GM23338 (cell line): ENCODE measurements around the gene DCTN1. TPM values are rescaled to one million over a fixed set of nuclear protein-coding genes. Genes with fewer than 3 reads are reported as not detected.

Experiments
- ATAC-seq: fragments of 200-7000 bp; cut with Tn5 transposase; 3 replicates; pipeline ENCODE4 v1.9.1; 2020
- DNase-seq: peaks from one replicate; pipeline ENCODE4 v3.0.0-alpha.2; 2015; ENCODE audit warnings: low spot score
- H2AFZ ChIP-seq: fragments of 200-600 bp; sonication (generic); 2 replicates; pipeline ENCODE4 v1.8.0; 2016; ENCODE audit warnings: antibody characterized with exemption, mild to moderate bottlenecking, moderate library complexity
- H3F3A ChIP-seq: fragments of 200-600 bp; sonication (generic); replicated peaks from 2 replicates; pipeline ENCODE4 v1.8.0; 2017; ENCODE audit warnings: antibody characterized with exemption, mixed run types, low read depth
- H3K27ac ChIP-seq: fragments of 200-600 bp; sonication (generic); 2 replicates; pipeline ENCODE4 v1.6.1; 2016; ENCODE audit warnings: low read depth
- H3K27me3 ChIP-seq: fragments of 200-600 bp; sonication (generic); 2 replicates; pipeline ENCODE4 v1.8.0; 2016; ENCODE audit warnings: mild to moderate bottlenecking, mixed run types, moderate library complexity; ENCODE audit not compliant: insufficient read depth
- H3K36me3 ChIP-seq: fragments of 200-600 bp; sonication (generic); 2 replicates; pipeline ENCODE4 v1.8.0; 2016; ENCODE audit warnings: mild to moderate bottlenecking; ENCODE audit not compliant: insufficient read depth
- H3K4me1 ChIP-seq: fragments of 200-600 bp; sonication (generic); 2 replicates; pipeline ENCODE4 v1.8.0; 2016; ENCODE audit warnings: mild to moderate bottlenecking, moderate library complexity; ENCODE audit not compliant: insufficient read depth
- H3K4me2 ChIP-seq: fragments of 200-600 bp; sonication (generic); 2 replicates; pipeline ENCODE4 v1.7.1; 2017; ENCODE audit warnings: mixed run types
- H3K4me3 ChIP-seq: fragments of 200-600 bp; sonication (generic); 2 replicates; pipeline ENCODE4 v1.6.1; 2016; ENCODE audit warnings: mixed run types
- H3K79me2 ChIP-seq: fragments of 200-600 bp; sonication (generic); replicated peaks from 2 replicates; pipeline ENCODE4 v1.8.0; 2017; ENCODE audit warnings: mild to moderate bottlenecking; ENCODE audit not compliant: insufficient read depth
- H3K9me2 ChIP-seq: fragments of 200-600 bp; sonication (generic); 2 replicates; pipeline ENCODE4 v1.8.0; 2017; ENCODE audit not compliant: insufficient read depth
- H4K20me1 ChIP-seq: fragments of 200-600 bp; sonication (generic); replicated peaks from 2 replicates; pipeline ENCODE4 v1.8.0; 2017; ENCODE audit warnings: mild to moderate bottlenecking; ENCODE audit not compliant: insufficient read depth
- H3K27ac Mint-ChIP-seq: 2 replicates; pipeline ENCODE4 v1.8.0; 2020; ENCODE audit warnings: inconsistent platforms, mild to moderate bottlenecking, moderate library complexity, mixed read lengths
- H3K27me3 Mint-ChIP-seq: 3 replicates; pipeline ENCODE4 v1.8.0; 2022; ENCODE audit warnings: low read depth, mild to moderate bottlenecking, moderate library complexity, mixed read lengths, inconsistent platforms; ENCODE audit not compliant: insufficient read depth, poor library complexity
- H3K36me3 Mint-ChIP-seq: 3 replicates; pipeline ENCODE4 v1.8.0; 2021; ENCODE audit warnings: low read depth, mild to moderate bottlenecking, inconsistent platforms, moderate library complexity, mixed read lengths
- H3K4me1 Mint-ChIP-seq: 3 replicates; pipeline ENCODE4 v1.8.0; 2020; ENCODE audit warnings: mild to moderate bottlenecking, inconsistent platforms, mixed read lengths
- H3K4me3 Mint-ChIP-seq: 3 replicates; pipeline ENCODE4 v1.8.0; 2021; ENCODE audit warnings: moderate library complexity, mild to moderate bottlenecking, inconsistent platforms, mixed read lengths
- H3K9me3 Mint-ChIP-seq: 3 replicates; pipeline ENCODE4 v1.8.0; 2020; ENCODE audit warnings: moderate library complexity, mild to moderate bottlenecking, inconsistent platforms, mixed read lengths
- CREB1 ChIP-seq: fragments of 250-450 bp; sonication (Bioruptor Pico); IDR thresholded peaks from 2 replicates; pipeline ENCODE4 v1.5.0; 2020; ENCODE audit warnings: low read depth, mild to moderate bottlenecking, moderate library complexity
- EZH2 ChIP-seq: fragments of 200-600 bp; sonication (generic); IDR thresholded peaks from one replicate; pipeline ENCODE4 v1.8.0; 2017; ENCODE audit warnings: antibody characterized with exemption, mild to moderate bottlenecking, low read depth; ENCODE audit not compliant: unreplicated experiment
- EZH2phosphoT487 ChIP-seq: fragments of 200-600 bp; sonication (generic); IDR thresholded peaks from one replicate; pipeline ENCODE4 v1.8.1; 2018; ENCODE audit warnings: antibody characterized with exemption; ENCODE audit not compliant: unreplicated experiment
- JUNB ChIP-seq: IDR thresholded peaks from one replicate; pipeline ENCODE4 v1.6.1; 2016; ENCODE audit warnings: antibody characterized with exemption; ENCODE audit not compliant: unreplicated experiment
- NANOG ChIP-seq: IDR thresholded peaks from 2 replicates; pipeline ENCODE4 v1.6.1; 2016; ENCODE audit warnings: antibody characterized with exemption, borderline replicate concordance
- POLR2AphosphoS5 ChIP-seq: IDR thresholded peaks from 2 replicates; pipeline ENCODE4 v1.6.1; 2016; ENCODE audit warnings: antibody characterized with exemption, low read depth
- STAT1 ChIP-seq: IDR thresholded peaks from one replicate; pipeline ENCODE4 v1.6.1; 2016; ENCODE audit warnings: antibody characterized with exemption; ENCODE audit not compliant: unreplicated experiment
- ZNF114 ChIP-seq: fragments of 250-450 bp; sonication (Bioruptor Pico); IDR thresholded peaks from 2 replicates; pipeline ENCODE4 v1.5.0; 2020; ENCODE audit warnings: mild to moderate bottlenecking, moderate library complexity
- polyA plus RNA-seq: library from polyadenylated mRNA; unstranded; fragments of >200 nt; fragmentation: Nextera tagmentation; extraction: Ambion mirVana; gene quantifications from 2 replicates; pipeline ENCODE4 v1.2.1, GENCODE V29; 2016
- total RNA-seq: library from RNA; depleted of rRNA; stranded (reverse); fragments of >200 nt; shearing (Covaris generic); gene quantifications from 2 replicates; pipeline ENCODE4 v1.2.3, GENCODE V29; 2014
- TF ChIP-seq, protein P1 (sequence below): IDR thresholded peaks from one replicate; pipeline ENCODE4 v1.6.1; 2018; ENCODE audit warnings: antibody characterized with exemption; ENCODE audit not compliant: unreplicated experiment
- TF ChIP-seq, protein P2 (sequence below): IDR thresholded peaks from 2 replicates; pipeline ENCODE4 v1.6.1; 2016; ENCODE audit warnings: antibody characterized with exemption
- TF ChIP-seq, protein P3 (sequence below), 2 experiments: fragments of 200-600 bp in 1 of 2; sonication (generic) in 1 of 2; conservative IDR thresholded peaks; 2 replicates each; pipeline versions ENCODE4 v1.5.1 to v1.6.1; 2016 to 2017; ENCODE audit warnings: antibody characterized with exemption in 2 of 2, low read depth in 2 of 2, mild to moderate bottlenecking in 2 of 2, moderate library complexity in 1 of 2

DCTN1 gene
- total and polyA plus RNA-seq, 2 experiments from 2014 or later, result 108 to 145 TPM

DNA sequence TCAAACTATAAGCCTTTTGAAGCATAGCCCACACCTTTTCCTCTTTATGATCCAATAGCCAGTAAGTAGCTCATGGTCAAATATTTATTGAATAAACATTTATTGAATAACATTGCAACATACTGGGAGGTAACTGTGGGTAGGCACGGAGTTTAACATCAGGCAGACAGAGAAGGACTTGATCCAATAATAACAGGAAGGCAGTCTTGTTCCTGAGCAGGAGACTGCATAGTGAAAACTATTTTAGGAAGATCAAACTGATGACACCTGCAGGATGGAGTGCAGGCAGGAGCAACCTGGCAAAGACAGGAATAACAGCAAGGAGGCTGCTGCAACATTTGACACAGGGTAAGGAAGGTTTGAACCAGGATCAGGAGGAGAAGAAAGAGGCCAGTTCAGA lies 3.1 kb upstream of the DCTN1 start:
- ATAC-seq, result no peak

DNA sequence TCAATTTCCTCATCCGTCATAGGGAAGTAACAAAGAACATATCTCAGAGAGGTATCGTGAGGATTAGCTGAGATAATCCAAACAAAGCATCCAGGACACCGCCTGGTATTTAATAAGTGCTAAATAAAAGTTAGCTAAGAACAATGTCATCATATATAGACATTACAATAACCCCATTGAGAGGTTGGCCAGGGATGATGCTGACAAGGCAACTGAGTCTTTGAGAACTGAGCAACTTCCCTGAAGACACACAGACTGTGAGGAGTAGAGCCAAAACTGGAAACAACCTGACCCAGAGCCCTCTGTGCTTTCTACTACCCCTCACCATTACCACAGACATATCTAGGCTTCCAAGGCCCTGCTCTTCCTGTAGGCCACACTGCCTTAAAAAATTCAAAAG lies 1.6 kb upstream of the DCTN1 start:
- H4K20me1 ChIP-seq, result peaks cover 55% of the 10 kb centered on the region
- TF ChIP-seq ZNF114 (CRISPR knock-in tag), result no peak
- no peak for TF ChIP-seq JUNB
- no peak for TF ChIP-seq NANOG
- TF ChIP-seq STAT1, result no peak
- TF ChIP-seq EZH2phosphoT487, result no peak
- TF ChIP-seq, protein P1, sequence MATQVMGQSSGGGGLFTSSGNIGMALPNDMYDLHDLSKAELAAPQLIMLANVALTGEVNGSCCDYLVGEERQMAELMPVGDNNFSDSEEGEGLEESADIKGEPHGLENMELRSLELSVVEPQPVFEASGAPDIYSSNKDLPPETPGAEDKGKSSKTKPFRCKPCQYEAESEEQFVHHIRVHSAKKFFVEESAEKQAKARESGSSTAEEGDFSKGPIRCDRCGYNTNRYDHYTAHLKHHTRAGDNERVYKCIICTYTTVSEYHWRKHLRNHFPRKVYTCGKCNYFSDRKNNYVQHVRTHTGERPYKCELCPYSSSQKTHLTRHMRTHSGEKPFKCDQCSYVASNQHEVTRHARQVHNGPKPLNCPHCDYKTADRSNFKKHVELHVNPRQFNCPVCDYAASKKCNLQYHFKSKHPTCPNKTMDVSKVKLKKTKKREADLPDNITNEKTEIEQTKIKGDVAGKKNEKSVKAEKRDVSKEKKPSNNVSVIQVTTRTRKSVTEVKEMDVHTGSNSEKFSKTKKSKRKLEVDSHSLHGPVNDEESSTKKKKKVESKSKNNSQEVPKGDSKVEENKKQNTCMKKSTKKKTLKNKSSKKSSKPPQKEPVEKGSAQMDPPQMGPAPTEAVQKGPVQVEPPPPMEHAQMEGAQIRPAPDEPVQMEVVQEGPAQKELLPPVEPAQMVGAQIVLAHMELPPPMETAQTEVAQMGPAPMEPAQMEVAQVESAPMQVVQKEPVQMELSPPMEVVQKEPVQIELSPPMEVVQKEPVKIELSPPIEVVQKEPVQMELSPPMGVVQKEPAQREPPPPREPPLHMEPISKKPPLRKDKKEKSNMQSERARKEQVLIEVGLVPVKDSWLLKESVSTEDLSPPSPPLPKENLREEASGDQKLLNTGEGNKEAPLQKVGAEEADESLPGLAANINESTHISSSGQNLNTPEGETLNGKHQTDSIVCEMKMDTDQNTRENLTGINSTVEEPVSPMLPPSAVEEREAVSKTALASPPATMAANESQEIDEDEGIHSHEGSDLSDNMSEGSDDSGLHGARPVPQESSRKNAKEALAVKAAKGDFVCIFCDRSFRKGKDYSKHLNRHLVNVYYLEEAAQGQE, result no peak
- TF ChIP-seq, protein P2, sequence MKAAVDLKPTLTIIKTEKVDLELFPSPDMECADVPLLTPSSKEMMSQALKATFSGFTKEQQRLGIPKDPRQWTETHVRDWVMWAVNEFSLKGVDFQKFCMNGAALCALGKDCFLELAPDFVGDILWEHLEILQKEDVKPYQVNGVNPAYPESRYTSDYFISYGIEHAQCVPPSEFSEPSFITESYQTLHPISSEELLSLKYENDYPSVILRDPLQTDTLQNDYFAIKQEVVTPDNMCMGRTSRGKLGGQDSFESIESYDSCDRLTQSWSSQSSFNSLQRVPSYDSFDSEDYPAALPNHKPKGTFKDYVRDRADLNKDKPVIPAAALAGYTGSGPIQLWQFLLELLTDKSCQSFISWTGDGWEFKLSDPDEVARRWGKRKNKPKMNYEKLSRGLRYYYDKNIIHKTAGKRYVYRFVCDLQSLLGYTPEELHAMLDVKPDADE, result no peak
- TF ChIP-seq EZH2, result no peak
- TF ChIP-seq POLR2AphosphoS5, result no peak

More for the DNA sequence above, 3.1 kb upstream of the DCTN1 start:
- Histone ChIP-seq H3K4me3 (no peak overlapping the region), H4K20me1 (peaks cover 54% of the 10 kb centered on the region), H3K27ac (no peak overlapping the region), H3K79me2 (peaks cover 96% of the 10 kb centered on the region), H3F3A (no peaks in the 10 kb centered on the region), H3K4me2 (no peak overlapping the region), H3K27me3 (no peaks in the 10 kb centered on the region), H2AFZ (no peak overlapping the region), H3K4me1 (peaks cover 19% of the 10 kb centered on the region), H3K9me2 (no peaks in the 10 kb centered on the region), H3K36me3 (peaks cover 3% of the 10 kb centered on the region; the same call in 1 of the 2 replicates)
- peaks cover 5% of the 10 kb centered on the region for H3K27me3 Mint-ChIP-seq
- no peak overlapping the region for H3K4me3 Mint-ChIP-seq
- no peak for DNase-seq
- TF ChIP-seq, protein P3, sequence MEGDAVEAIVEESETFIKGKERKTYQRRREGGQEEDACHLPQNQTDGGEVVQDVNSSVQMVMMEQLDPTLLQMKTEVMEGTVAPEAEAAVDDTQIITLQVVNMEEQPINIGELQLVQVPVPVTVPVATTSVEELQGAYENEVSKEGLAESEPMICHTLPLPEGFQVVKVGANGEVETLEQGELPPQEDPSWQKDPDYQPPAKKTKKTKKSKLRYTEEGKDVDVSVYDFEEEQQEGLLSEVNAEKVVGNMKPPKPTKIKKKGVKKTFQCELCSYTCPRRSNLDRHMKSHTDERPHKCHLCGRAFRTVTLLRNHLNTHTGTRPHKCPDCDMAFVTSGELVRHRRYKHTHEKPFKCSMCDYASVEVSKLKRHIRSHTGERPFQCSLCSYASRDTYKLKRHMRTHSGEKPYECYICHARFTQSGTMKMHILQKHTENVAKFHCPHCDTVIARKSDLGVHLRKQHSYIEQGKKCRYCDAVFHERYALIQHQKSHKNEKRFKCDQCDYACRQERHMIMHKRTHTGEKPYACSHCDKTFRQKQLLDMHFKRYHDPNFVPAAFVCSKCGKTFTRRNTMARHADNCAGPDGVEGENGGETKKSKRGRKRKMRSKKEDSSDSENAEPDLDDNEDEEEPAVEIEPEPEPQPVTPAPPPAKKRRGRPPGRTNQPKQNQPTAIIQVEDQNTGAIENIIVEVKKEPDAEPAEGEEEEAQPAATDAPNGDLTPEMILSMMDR (conservative IDR thresholded peaks at IDR 0.05; ENCODE audit: low read depth in 2 of 2), result no peak
- TF ChIP-seq CREB1 (CRISPR knock-in tag) (no peak), ZNF114 (CRISPR knock-in tag) (no peak)
- TF ChIP-seq, protein P2, result no peak
- no peak overlapping the region for H3K27ac Mint-ChIP-seq
- H3K4me1 Mint-ChIP-seq, result peaks cover 19% of the 10 kb centered on the region
- H3K36me3 Mint-ChIP-seq, result no peaks in the 10 kb centered on the region; the same call in 1 of the 3 replicates
- H3K9me3 Mint-ChIP-seq, result no peaks in the 10 kb centered on the region

More for the DNA sequence above, 1.6 kb upstream of the DCTN1 start:
- Histone ChIP-seq H2AFZ (no peak overlapping the region), H3K27me3 (no peaks in the 10 kb centered on the region), H3K36me3 (peaks cover 6% of the 10 kb centered on the region), H3K4me2 (no peak overlapping the region), H3K79me2 (peaks cover 87% of the 10 kb centered on the region), H3F3A (no peaks in the 10 kb centered on the region), H3K4me1 (peaks cover 19% of the 10 kb centered on the region), H3K27ac (no peak overlapping the region), H3K9me2 (no peaks in the 10 kb centered on the region), H3K4me3 (no peak overlapping the region)
- DNase-seq (no peak), ATAC-seq (no peak)
- Mint-ChIP-seq H3K27me3 (peaks cover 5% of the 10 kb centered on the region), H3K9me3 (no peaks in the 10 kb centered on the region), H3K4me1 (peaks cover 19% of the 10 kb centered on the region), H3K27ac (no peak overlapping the region), H3K36me3 (peaks cover 7% of the 10 kb centered on the region), H3K4me3 (no peak overlapping the region)
